Measurements from ENCODE around the gene PRKD1.

DNA sequence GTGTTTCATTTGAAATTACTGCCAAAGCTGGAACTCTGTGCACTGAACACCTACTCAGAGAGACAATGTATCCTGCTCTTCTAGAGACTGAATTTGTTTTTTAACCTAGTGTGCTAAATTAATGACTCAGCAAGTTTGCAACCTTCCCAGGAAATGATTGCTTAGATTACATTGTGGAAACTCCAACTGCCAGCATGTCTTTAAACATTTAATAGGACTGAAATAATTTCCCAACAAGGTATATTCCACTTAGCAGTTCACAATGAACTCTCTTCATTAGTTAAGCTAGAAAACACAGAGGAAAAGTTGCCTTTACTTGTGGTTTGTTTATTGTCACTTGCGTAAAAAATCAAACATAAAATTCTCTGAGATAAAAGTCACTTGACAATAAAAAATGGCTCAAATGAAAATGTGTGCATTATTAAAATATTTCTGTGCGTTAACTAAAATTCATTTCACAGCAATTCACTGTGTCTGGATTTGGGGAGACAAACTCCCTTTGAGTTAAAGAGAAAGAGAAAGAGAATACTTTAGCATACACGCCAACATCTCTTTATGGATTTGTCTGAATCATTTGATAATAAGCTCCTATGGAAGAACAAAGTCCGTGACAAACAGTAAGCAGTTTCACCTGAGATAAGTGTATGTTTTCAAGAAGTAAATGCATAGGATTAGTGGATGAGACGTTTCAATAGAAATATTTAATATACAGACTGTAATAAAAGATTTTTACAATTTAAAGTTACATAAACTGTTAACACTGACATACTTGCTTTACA is 284.0 kb downstream of the PRKD1 start:
- TF ChIP-seq POLR2A (IDR thresholded peaks at IDR 0.05): no peak
- TF ChIP-seq, protein P1, sequence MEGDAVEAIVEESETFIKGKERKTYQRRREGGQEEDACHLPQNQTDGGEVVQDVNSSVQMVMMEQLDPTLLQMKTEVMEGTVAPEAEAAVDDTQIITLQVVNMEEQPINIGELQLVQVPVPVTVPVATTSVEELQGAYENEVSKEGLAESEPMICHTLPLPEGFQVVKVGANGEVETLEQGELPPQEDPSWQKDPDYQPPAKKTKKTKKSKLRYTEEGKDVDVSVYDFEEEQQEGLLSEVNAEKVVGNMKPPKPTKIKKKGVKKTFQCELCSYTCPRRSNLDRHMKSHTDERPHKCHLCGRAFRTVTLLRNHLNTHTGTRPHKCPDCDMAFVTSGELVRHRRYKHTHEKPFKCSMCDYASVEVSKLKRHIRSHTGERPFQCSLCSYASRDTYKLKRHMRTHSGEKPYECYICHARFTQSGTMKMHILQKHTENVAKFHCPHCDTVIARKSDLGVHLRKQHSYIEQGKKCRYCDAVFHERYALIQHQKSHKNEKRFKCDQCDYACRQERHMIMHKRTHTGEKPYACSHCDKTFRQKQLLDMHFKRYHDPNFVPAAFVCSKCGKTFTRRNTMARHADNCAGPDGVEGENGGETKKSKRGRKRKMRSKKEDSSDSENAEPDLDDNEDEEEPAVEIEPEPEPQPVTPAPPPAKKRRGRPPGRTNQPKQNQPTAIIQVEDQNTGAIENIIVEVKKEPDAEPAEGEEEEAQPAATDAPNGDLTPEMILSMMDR (IDR thresholded peaks at IDR 0.05): no peak

Data from tibial nerve (tissue), 3 donors.